GM19193 (cell line): ENCODE measurements around the gene HOXA6.

Experiments used
- POLR2A ChIP-seq: IDR thresholded peaks from 4 replicates; pipeline ENCODE4 v1.6.1; 2011; ENCODE audit not compliant: insufficient read depth, insufficient read length; ENCODE audit errors: extremely low read depth

The HOXA6 gene

GRCh38 chr7:27163288-27164044 lies 15.9 kb upstream of the HOXA6 start:
- no peak for TF ChIP-seq POLR2A

DNA sequence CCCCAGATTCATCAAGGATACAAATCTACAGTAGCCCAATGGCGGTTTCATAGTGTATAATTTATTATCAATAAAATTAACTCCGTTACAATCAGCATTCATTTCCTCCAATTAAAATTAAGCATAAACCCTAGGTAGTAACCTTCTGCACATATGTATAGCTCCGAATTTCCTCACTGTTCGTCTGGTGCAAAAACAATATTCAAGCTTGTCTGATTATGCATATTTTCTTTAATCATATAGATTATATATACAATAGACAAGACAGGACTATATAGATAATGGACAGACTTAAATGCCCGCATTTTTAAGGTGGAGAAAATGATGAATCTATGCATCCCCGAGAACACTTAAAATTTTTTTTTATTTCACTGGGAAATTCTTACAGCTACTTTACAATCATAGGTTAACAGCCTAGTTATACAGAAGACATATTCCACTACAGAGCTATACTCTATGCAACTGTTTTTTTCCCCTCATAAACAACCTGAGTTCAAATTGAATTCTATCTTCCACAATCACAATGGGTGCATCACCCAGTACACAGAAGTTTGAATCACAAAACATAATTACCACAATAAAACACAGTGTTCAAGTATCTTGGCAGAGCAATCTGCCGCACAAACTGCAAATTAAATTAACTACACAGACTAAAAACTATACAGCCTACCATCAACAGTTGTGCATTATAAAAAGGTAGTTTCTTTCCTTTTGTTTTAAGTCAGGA lies 15.2 kb upstream of the HOXA6 start:
- TF ChIP-seq POLR2A: no peak

DNA sequence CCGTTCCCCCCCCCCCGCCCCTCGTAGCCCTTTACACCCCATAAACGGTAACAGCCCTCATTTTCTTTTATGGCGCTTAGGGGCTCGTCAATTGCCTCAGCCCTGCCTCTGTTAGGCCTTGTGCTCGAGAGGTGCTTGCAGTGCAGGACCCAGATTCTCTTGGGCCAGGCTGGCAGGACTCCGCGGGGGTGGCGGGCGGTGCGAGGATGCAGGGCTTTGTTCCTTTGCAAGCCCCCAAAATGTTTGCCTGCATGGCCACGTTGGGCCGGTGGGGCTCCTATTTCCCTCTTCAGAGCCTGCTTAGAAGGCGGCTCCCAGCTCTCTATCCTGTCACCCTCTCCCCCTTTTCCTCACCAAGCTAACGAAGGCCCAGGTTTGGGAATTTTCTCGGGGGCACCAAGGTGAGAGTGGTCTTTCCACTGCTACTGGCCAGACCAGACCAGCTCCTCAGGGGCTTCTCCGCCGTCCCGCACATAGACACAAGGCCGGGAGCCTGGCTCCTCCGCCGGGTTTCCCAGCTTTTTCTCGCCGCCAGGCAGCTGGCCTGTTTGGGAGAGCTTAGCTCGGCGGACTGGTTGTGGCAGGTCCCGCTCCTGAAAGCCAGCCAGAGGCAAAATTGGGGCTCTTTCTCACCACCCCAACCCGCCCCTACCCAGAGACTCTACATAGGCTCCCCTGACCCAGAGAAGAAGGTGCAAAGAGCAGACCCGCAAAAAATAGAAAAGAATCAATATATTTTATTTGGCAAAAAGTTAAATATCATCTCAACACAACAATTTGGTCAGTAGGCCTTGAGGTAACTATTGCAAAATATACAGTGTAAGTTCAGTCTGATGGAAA lies 14.4 kb upstream of the HOXA6 start:
- TF ChIP-seq POLR2A: no peak

GRCh38 chr7:27161214-27161720 lies 13.7 kb upstream of the HOXA6 start:
- TF ChIP-seq POLR2A: no peak

GRCh38 chr7:27160546-27161213 lies 13.1 kb upstream of the HOXA6 start:
- no peak for TF ChIP-seq POLR2A

DNA sequence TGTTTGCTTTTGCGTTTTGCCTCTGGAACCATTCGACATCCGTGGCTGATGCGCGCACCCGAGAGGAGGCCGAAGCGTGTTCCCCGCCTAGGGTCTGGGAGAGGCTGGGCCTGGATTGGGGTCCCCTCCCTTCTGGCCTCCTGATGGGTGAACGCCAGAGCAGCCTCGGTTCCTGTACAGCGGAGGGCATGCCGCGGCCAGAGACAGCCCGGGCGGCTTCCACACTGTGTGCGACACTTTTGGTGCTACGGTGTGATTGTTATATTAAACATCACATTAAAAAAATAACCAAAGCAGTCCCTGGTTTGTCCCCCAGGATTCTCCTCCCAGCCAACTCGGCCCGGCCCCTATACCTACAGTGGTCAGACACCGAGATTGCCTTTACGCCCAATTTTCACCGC lies 12.6 kb upstream of the HOXA6 start:
- TF ChIP-seq POLR2A: no peak

DNA sequence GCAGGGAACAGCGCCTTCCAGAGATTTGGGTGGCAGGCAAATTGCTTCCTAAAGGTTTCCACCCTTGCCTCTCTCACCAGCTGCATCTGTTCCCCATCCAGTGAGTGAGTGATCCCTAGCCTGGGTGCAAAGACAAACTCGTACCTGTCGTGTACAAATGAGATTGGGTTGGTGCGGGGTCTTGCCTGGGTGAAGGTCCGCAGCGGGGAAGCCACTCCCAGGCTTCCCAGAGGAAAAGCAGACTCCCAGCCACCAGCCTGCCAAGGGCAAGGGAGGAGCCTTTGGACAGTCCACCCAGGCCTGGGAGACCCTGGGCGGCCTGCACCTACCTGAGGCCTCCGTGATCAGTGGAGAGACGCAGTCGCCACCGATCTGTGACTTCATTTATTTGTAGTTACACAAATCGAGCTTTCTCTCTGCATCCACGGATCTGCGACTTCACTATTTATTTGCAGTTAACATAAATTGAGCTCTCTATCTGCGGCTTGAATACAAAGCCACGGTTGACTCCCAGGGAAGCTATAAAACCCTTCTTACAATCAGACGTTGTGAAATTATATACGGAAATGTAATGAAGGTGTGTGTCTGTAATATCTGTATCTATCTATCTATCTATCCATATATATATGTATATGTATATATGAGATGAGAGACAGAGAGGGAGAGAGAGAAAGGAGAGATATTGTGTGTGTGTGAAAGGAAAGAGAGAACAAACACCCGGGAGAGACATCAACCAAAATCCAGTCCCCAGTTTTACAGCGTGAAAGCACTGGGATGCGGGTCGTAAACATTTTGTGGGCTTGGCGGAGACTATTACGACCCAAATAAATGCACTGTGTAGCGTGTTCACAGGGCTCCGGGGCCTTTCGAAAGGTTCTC lies 11.9 kb upstream of the HOXA6 start:
- no peak for TF ChIP-seq POLR2A

GRCh38 chr7:27158436-27159265 lies 11.1 kb upstream of the HOXA6 start:
- no peak for TF ChIP-seq POLR2A

GRCh38 chr7:27157702-27158431 lies 10.3 kb upstream of the HOXA6 start:
- TF ChIP-seq POLR2A: no peak

- no peak for TF ChIP-seq POLR2A
Measured at GRCh38 chr7:27156916-27157701, 9.5 kb upstream of the HOXA6 start.

DNA sequence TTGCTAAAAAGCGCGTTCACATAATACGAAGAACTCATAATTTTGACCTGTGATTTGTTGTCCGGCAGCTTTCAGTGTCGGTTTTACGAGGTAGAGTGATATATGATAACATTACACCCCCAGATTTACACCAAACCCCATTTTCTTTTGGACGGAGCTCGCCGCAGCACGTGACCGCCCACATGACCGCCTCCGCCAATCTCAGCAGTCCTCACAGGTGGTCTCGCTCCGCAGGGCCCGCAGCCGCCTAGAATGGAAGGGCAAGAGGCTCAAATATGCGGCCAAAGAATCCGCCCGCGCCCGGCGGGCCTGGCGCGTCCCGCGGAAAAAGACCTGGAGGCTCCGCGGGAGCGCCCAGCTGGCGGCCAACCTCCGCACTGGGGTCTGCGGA lies 8.9 kb upstream of the HOXA6 start, which contains the start of gene HOXA7:
HOXA7 (minus strand) TSS at position 168 of the 391 bp plus-strand sequence; CDS start at position 38, 130 bp downstream.
- no peak for TF ChIP-seq POLR2A
